MM.1S (cell line): Measurements from ENCODE around the gene FAM3B.

Source experiments
- DNase-seq: peaks from one replicate; pipeline ENCODE4 v3.0.0-alpha.2; 2015
- H2AFZ ChIP-seq: fragments of 300-600 bp; sonication (generic); 2 replicates; pipeline ENCODE4 v1.6.0; 2016; ENCODE audit warnings: antibody characterized with exemption, low read length
- H3F3A ChIP-seq: fragments of 300-600 bp; sonication (generic); 2 replicates; pipeline ENCODE4 v1.6.1; 2016; ENCODE audit warnings: mild to moderate bottlenecking, antibody characterized with exemption, low read length, moderate library complexity, mixed read lengths; ENCODE audit not compliant: insufficient read depth
- H3K27ac ChIP-seq: fragments of 300-600 bp; sonication (generic); 2 replicates; pipeline ENCODE4 v1.5.1; 2016; ENCODE audit warnings: mild to moderate bottlenecking, low read length
- H3K27me3 ChIP-seq: fragments of 300-600 bp; sonication (generic); replicated peaks from 2 replicates; pipeline ENCODE4 v1.6.0; 2016; ENCODE audit warnings: low read length; ENCODE audit not compliant: insufficient read depth
- H3K36me3 ChIP-seq: fragments of 300-600 bp; sonication (generic); replicated peaks from 2 replicates; pipeline ENCODE4 v1.6.1; 2016; ENCODE audit warnings: mild to moderate bottlenecking, low read length, mixed read lengths; ENCODE audit not compliant: insufficient read depth
- H3K4me1 ChIP-seq: fragments of 300-600 bp; sonication (generic); 2 replicates; pipeline ENCODE4 v1.6.1; 2016; ENCODE audit warnings: low read length, mixed read lengths
- H3K4me2 ChIP-seq: fragments of 300-600 bp; sonication (generic); 2 replicates; pipeline ENCODE4 v1.6.0; 2016; ENCODE audit warnings: low read depth, low read length
- H3K4me3 ChIP-seq: fragments of 300-600 bp; sonication (generic); 2 replicates; pipeline ENCODE4 v1.5.1; 2016; ENCODE audit warnings: low read length, mixed read lengths
- H3K79me2 ChIP-seq: fragments of 300-600 bp; sonication (generic); 2 replicates; pipeline ENCODE4 v1.6.1; 2016; ENCODE audit warnings: mixed run types, low read length, mixed read lengths
- H3K9ac ChIP-seq: fragments of 300-600 bp; sonication (generic); 2 replicates; pipeline ENCODE4 v1.6.1; 2016; ENCODE audit warnings: low read length, mixed read lengths
- H3K9me2 ChIP-seq: fragments of 300-600 bp; sonication (generic); replicated peaks from 2 replicates; pipeline ENCODE4 v1.6.1; 2016; ENCODE audit warnings: mild to moderate bottlenecking, low read length, mixed read lengths; ENCODE audit not compliant: insufficient read depth
- H3K9me3 ChIP-seq: fragments of 300-600 bp; sonication (generic); replicated peaks from 2 replicates; pipeline ENCODE4 v1.6.1; 2016; ENCODE audit warnings: mild to moderate bottlenecking, low read length, mixed read lengths; ENCODE audit not compliant: insufficient read depth
- H4K20me1 ChIP-seq: fragments of 300-600 bp; sonication (generic); 2 replicates; pipeline ENCODE4 v1.6.1; 2016; ENCODE audit warnings: mild to moderate bottlenecking, low read length, moderate library complexity, mixed read lengths; ENCODE audit not compliant: insufficient read depth
- CTCF ChIP-seq: fragments of 300-600 bp; sonication (generic); IDR thresholded peaks from 2 replicates; pipeline ENCODE4 v1.5.1; 2016; ENCODE audit warnings: antibody characterized with exemption, low read length, mixed read lengths
- EZH2 ChIP-seq: fragments of 300-600 bp; sonication (generic); optimal IDR thresholded peaks from 2 replicates; pipeline ENCODE3; 2017; ENCODE audit warnings: low read depth, mild to moderate bottlenecking, antibody characterized with exemption, low read length, mixed read lengths
- EZH2phosphoT487 ChIP-seq: fragments of 300-600 bp; sonication (generic); IDR thresholded peaks from 2 replicates; pipeline ENCODE4 v1.6.1; 2018; ENCODE audit warnings: antibody characterized with exemption, low read length

FAM3B gene

GRCh38 chr21:41337515-41337914 lies 20.9 kb downstream of the FAM3B start:
- H3K9ac ChIP-seq: no peak overlapping the region
- no peaks in the 10 kb centered on the region for H4K20me1 ChIP-seq
- H3K4me1 ChIP-seq: no peaks in the 10 kb centered on the region
- H3K4me2 ChIP-seq: no peak overlapping the region
- H3K9me3 ChIP-seq: 0 out of 2 replicates have a peak, but pooled peaks cover 4% of the 10 kb centered on the region
- H3K4me3 ChIP-seq: no peak overlapping the region
- TF ChIP-seq EZH2phosphoT487 (no peak), CTCF (no peak), EZH2 (no peak)
- no peaks in the 10 kb centered on the region for H3K79me2 ChIP-seq
- H3K27me3 ChIP-seq: no peaks in the 10 kb centered on the region
- H3F3A ChIP-seq: no peaks in the 10 kb centered on the region
- H2AFZ ChIP-seq: no peak overlapping the region
- H3K9me2 ChIP-seq: no peaks in the 10 kb centered on the region
- no peak overlapping the region for H3K27ac ChIP-seq
- DNase-seq: no peak
- H3K36me3 ChIP-seq: no peaks in the 10 kb centered on the region

- H2AFZ ChIP-seq: no peak overlapping the region
- no peak for DNase-seq
- TF ChIP-seq EZH2phosphoT487: no peak
- no peak for TF ChIP-seq CTCF
- TF ChIP-seq EZH2: no peak
Measured at GRCh38 chr21:41338455-41338854, 21.9 kb downstream of the FAM3B start.

GRCh38 chr21:41342035-41342434 lies 25.4 kb downstream of the FAM3B start:
- no peak for DNase-seq
- H3K9me3 ChIP-seq: 0 out of 2 replicates have a peak, but pooled peaks cover 4% of the 10 kb centered on the region
- TF ChIP-seq CTCF (no peak), EZH2phosphoT487 (no peak), EZH2 (no peak)
- H3K27me3 ChIP-seq: no peaks in the 10 kb centered on the region
- H3F3A ChIP-seq: no peaks in the 10 kb centered on the region
- no peaks in the 10 kb centered on the region for H3K4me1 ChIP-seq
- no peaks in the 10 kb centered on the region for H4K20me1 ChIP-seq
- H3K9me2 ChIP-seq: no peaks in the 10 kb centered on the region
- no peaks in the 10 kb centered on the region for H3K36me3 ChIP-seq
- no peak overlapping the region for H3K9ac ChIP-seq
- no peak overlapping the region for H2AFZ ChIP-seq
- no peak overlapping the region for H3K27ac ChIP-seq
- H3K4me2 ChIP-seq: no peak overlapping the region
- H3K4me3 ChIP-seq: no peak overlapping the region
- H3K79me2 ChIP-seq: no peaks in the 10 kb centered on the region

More at GRCh38 chr21:41338455-41338854, 21.9 kb downstream of the FAM3B start:
- Histone ChIP-seq H3K4me3 (no peak overlapping the region), H3K9me2 (no peaks in the 10 kb centered on the region), H3K27me3 (no peaks in the 10 kb centered on the region), H3F3A (no peaks in the 10 kb centered on the region), H3K36me3 (no peaks in the 10 kb centered on the region), H4K20me1 (no peaks in the 10 kb centered on the region), H3K4me2 (no peak overlapping the region), H3K4me1 (no peaks in the 10 kb centered on the region), H3K27ac (no peak overlapping the region), H3K9ac (no peak overlapping the region), H3K9me3 (0 out of 2 replicates have a peak, but pooled peaks cover 4% of the 10 kb centered on the region), H3K79me2 (no peaks in the 10 kb centered on the region)
